GM19240 (cell line): Measurements from ENCODE around the gene SLC23A2.
"Not testable (repeated sequence)": the region's sequence is repeated elsewhere in the genome, so short reads cannot be mapped to it uniquely, and the experiment has no call there.

Experiments used
- DNase-seq: peaks from one replicate; pipeline ENCODE4 v3.0.0; 2011; ENCODE audit warnings: low spot score; ENCODE audit not compliant: insufficient read length

SLC23A2 gene

DNA sequence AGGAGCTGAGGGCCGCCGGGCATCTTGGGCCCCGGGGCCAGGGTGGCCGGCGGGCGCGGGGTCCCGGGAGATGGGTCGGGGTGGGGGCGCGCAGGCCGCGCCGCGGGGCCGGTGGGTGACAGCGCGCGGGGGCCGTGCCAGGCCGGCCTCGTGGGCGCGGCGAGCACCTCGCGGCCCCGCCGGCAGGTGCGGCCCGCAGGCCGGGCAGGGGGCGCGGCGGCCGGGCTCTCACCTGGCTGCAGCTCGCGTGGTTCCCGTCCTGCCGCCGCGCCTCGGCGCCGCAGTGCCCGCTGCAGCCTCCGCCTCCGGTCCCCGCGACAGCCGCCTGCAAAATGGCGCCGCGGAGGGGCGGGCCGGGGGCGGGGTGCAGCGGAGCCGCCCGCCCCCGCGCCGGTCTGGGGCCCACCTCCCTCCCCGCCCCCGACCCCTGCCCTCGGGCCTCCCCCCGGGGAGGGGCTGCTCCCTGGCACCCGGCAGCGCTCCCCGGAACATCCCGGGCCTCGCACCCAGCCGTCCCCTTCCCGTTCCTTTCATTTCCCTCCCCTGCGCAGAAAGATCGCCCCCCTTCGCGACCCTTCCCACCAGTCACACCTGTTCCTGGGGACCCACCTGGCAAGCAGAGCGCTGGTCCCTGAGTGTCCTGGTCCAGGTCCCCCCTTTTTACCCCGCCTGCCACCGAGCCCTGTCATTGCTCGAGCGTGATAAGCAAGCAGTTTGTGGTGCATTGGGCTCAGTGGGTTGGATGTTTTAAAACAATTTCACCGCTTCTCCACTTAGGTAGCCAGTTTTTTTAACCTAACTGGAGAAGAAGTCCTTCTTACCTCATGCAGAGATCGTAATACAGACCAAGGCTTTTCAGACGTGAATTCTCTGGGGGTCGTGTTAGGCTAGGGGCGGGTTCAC lies at the start of gene SLC23A2:
SLC23A2 (minus strand) TSS at position 337 of the 903 bp plus-strand sequence. CDS start 68,948 bp downstream, outside the sequence.
- no peak for DNase-seq

- no peak for DNase-seq
Observed at GRCh38 chr20:5046656-5047339, 45.5 kb upstream of the SLC23A2 start.

- DNase-seq, result no peak
Observed at GRCh38 chr20:5045906-5046305, 44.6 kb upstream of the SLC23A2 start.

GRCh38 chr20:5044075-5044620 lies 42.8 kb upstream of the SLC23A2 start:
- DNase-seq, result no peak

GRCh38 chr20:5041433-5041832 lies 40.1 kb upstream of the SLC23A2 start:
- DNase-seq, result no peak

GRCh38 chr20:5040345-5040744 lies 39.0 kb upstream of the SLC23A2 start:
- DNase-seq, result no peak

GRCh38 chr20:5039889-5040288 lies 38.6 kb upstream of the SLC23A2 start:
- no peak for DNase-seq

GRCh38 chr20:5039255-5039657 lies 37.9 kb upstream of the SLC23A2 start:
- DNase-seq, result no peak

- no peak for DNase-seq
Observed at GRCh38 chr20:5036828-5037227, 35.5 kb upstream of the SLC23A2 start.

DNA sequence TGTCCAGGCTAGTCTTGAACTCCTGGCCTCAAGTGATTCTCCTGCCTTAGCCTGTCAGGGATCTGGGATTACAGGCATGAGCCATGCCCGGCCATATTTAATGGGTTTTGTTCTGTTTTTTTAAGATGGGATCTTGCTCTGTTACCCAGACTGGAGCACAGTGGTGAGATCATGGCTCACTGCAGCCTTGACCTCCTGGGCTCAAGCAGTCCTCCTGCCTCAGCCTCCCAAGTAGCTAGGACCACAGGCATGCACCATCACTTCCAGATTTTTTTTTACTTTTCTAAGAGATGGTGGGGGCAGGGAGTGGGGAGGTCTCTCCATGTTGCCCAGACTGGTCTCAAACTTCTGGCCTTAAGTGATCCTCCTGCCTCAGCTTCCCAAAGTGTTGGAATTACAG lies 34.2 kb upstream of the SLC23A2 start:
- not testable (repeated sequence) for DNase-seq

DNA sequence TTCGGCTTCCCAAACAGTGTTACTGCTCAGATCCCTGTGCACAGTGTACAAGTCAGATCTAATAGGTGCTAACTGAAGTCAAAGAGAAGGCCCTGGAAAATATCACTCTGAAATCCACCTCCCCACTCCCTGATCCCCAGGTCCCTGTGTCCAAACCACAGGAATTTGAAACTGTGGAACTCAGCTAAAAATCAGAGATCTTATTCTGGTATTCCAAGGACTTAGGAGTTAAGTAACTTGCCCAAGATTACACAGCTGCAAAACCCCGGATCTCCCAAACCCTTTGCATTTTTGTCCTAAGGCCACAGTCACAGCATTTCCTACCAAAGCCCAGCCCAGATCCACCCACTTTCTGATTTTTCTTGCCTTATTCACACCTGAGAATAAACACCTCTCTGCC lies 32.3 kb upstream of the SLC23A2 start:
- no peak for DNase-seq

DNA sequence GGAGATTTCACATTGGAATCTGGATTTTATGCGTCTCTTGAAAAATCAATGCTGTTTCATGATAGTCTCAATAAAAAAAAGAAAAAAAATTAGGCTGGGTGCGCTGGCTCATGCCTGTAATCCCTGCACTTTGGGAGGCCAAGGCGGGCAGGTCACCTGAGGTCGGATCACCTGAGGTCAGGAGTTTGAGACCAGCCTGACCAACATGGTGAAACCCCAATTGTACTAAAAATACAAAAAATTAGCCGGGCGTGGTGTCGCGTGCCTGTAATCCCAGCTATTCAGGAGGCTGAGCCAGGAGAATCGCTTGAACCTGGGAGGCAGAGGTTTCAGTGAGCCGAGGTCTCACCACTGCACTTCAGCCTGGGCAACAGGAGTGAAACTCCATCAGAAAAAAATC lies 30.4 kb upstream of the SLC23A2 start:
- not testable (repeated sequence) for DNase-seq

- no peak for DNase-seq
Observed at GRCh38 chr20:5031206-5031557, 29.9 kb upstream of the SLC23A2 start.

DNA sequence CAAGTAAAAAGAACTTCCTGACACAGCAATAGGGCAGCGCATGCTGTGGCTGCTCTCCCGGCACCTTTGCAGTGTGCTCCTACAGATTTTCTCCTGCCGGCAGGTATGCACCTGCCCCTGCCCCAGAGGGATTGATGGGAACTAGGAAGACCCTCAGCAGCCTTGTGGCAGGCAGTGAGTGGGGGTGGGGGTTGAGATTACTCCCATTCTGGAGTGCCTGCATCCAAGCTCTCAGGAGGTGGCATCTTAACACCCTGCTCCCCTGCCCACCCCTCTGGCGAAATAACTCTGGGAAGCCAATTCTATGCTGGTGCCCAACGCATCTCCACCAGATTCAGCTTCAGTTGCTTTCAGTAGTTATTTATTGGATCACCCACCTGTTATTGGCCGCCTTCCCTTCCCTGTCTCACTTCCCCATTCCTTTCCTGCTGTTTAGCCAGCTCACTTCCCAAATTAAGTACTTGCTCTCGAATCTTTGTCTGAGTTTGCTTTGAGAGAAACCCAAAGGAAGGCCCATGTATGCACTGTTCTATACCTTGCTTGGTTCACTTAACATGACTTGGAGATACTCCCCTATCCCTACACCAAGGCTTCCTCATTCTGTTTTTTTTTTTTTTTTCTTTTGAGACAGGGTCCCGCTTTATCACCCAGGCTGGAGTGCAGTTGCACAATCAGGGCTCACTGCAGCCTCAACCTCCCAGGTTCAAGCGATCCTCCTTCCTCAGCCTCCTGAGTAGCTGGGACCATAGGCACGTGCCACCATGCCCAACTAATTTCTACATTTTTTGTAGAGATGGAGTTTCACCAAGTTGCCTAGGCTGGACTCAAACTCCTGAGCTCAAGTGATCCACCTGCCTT lies 29.3 kb upstream of the SLC23A2 start:
- DNase-seq, result no peak

- DNase-seq, result not testable (repeated sequence)
Observed at GRCh38 chr20:5028258-5029059, 27.1 kb upstream of the SLC23A2 start.

GRCh38 chr20:5024982-5025381 lies 23.7 kb upstream of the SLC23A2 start:
- no peak for DNase-seq

GRCh38 chr20:5024103-5024502 lies 22.8 kb upstream of the SLC23A2 start:
- no peak for DNase-seq

GRCh38 chr20:5023171-5023570 lies 21.9 kb upstream of the SLC23A2 start:
- not testable (repeated sequence) for DNase-seq

DNA sequence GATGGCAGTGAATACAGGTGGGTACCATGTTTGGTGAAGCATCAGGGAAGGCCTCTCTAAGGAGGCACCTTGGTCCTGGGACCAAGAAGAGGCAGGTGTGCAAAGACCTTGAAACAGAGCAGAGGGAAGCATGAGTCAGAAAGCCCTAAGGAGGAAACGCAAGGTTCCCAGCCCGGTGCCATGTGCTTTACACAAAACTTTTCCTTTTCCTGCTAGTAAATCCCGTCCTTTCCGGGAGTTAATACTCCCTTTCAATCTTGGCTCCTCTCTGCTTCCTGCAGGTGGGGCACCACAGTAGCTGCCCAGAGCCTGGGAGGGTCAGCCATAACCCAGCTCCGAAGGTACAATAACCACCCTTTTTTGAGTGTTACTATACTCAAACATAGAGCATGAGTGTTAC lies 19.4 kb upstream of the SLC23A2 start:
- DNase-seq, result no peak

DNA sequence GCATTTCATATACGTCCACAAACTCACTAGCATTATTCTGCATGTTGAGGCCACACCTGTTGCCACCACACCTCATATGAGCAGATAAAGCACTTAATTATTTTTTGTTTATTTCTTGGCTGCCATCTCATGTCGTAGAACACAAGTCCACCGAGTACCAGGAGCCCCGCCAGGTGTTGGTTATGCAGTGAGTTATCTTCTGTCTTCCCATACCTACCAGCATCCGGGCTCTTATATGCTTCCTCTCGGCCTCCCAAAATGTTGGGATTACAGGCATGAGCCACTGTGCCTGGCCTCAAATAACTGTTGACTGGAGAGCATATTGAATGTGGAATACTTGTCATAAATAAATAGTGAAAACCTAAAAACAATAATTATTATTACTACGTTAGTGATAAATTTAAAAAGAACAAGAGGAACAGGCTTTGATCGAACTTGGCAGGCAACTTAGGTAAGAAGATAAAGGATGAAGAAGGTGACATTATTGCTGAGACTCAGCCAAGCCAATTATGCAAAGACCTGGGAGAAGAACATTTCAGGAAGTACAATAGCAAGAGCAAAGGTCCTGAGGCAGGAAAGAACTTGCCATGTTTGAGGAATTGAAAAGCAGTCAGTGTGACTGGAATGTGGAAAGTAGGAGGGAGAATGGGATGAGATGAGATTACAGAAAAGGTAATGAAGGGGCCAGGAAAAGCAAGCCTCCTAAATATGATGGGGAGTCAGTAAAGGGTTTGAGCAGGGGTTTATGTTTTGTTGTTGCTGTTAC lies 12.6 kb upstream of the SLC23A2 start:
- no peak for DNase-seq
